ENCODE data around the gene RBMS1. TPM values are rescaled to one million over a fixed set of nuclear protein-coding genes. Genes with fewer than 3 reads are reported as not detected.
A peak's percentile ranks its signal among the peaks of the same experiment; 100 is the strongest.

Gene RBMS1
- total and polyA plus RNA-seq, 2 of the 13 experiments (the other 11 are each of a cell fraction or from before 2014, with no cell fraction given) = 55.5 to 110 TPM

DNA sequence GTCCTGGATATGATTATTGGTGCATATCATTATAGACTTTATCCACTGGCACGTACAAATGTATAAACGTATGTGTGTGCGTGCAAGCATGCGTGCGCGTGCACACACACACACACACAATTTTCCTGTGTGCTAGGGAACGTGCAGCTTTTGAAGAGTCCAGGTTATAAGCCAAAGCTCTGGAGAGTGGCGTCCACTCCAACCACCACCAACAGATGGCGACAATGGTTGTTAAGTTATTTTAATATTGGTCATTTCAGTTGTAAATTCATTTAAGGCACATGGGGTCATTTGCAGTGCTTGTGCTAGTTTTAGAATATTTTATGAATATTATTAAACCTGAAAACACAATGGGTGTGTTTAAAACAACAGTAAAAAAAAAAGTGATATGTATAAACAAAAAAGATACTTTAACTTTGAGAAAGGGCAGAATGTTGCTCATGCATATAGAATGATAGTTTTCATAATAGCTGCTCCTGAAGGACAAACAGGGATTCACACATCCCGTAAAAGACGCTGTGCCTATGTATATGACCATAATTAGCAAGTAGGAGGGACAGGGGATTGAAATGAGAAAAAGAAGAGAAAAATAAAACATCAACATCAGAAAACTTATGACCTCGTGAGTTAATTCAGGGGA, 169.3 kb downstream of the RBMS1 start (continued):
- TF ChIP-seq, protein P1, sequence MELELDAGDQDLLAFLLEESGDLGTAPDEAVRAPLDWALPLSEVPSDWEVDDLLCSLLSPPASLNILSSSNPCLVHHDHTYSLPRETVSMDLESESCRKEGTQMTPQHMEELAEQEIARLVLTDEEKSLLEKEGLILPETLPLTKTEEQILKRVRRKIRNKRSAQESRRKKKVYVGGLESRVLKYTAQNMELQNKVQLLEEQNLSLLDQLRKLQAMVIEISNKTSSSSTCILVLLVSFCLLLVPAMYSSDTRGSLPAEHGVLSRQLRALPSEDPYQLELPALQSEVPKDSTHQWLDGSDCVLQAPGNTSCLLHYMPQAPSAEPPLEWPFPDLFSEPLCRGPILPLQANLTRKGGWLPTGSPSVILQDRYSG (CRISPR knock-in tag; IDR thresholded peaks at IDR 0.05) = no peak
- no peak for TF ChIP-seq TOE1 (CRISPR knock-in tag; IDR thresholded peaks at IDR 0.05)
- TF ChIP-seq, protein P2, sequence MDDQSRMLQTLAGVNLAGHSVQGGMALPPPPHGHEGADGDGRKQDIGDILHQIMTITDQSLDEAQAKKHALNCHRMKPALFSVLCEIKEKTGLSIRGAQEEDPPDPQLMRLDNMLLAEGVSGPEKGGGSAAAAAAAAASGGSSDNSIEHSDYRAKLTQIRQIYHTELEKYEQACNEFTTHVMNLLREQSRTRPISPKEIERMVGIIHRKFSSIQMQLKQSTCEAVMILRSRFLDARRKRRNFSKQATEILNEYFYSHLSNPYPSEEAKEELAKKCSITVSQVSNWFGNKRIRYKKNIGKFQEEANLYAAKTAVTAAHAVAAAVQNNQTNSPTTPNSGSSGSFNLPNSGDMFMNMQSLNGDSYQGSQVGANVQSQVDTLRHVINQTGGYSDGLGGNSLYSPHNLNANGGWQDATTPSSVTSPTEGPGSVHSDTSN (CRISPR knock-in tag; IDR thresholded peaks at IDR 0.05; ENCODE audit: borderline replicate concordance) = no peak
- TF ChIP-seq, protein P3, sequence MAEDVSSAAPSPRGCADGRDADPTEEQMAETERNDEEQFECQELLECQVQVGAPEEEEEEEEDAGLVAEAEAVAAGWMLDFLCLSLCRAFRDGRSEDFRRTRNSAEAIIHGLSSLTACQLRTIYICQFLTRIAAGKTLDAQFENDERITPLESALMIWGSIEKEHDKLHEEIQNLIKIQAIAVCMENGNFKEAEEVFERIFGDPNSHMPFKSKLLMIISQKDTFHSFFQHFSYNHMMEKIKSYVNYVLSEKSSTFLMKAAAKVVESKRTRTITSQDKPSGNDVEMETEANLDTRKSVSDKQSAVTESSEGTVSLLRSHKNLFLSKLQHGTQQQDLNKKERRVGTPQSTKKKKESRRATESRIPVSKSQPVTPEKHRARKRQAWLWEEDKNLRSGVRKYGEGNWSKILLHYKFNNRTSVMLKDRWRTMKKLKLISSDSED (CRISPR knock-in tag; IDR thresholded peaks at IDR 0.05) = no peak
- no peak for TF ChIP-seq GTF3A (CRISPR knock-in tag; conservative IDR thresholded peaks at IDR 0.05)
- TF ChIP-seq ZMYM4 (CRISPR knock-in tag; IDR thresholded peaks at IDR 0.05) = 0 out of 2 replicates have a peak, but pooled peaks have one; percentile 38
- no peak for TF ChIP-seq GATA4 (IDR thresholded peaks at IDR 0.05; ENCODE audit: borderline replicate concordance, low read depth)
- TF ChIP-seq ETV5 (CRISPR knock-in tag; IDR thresholded peaks at IDR 0.05; ENCODE audit: borderline replicate concordance) = no peak
- TF ChIP-seq ZNF24 (IDR thresholded peaks at IDR 0.05) = no peak
- TF ChIP-seq MTA1 (CRISPR knock-in tag; IDR thresholded peaks at IDR 0.05; ENCODE audit: borderline replicate concordance) = no peak
- peak; percentile 82 for TF ChIP-seq STAG1 (CRISPR knock-in tag; IDR thresholded peaks at IDR 0.05)
- TF ChIP-seq, protein P4, sequence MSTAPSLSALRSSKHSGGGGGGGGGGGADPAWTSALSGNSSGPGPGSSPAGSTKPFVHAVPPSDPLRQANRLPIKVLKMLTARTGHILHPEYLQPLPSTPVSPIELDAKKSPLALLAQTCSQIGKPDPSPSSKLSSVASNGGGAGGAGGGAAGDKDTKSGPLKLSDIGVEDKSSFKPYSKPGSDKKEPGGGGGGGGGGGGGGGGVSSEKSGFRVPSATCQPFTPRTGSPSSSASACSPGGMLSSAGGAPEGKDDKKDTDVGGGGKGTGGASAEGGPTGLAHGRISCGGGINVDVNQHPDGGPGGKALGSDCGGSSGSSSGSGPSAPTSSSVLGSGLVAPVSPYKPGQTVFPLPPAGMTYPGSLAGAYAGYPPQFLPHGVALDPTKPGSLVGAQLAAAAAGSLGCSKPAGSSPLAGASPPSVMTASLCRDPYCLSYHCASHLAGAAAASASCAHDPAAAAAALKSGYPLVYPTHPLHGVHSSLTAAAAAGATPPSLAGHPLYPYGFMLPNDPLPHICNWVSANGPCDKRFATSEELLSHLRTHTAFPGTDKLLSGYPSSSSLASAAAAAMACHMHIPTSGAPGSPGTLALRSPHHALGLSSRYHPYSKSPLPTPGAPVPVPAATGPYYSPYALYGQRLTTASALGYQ (CRISPR knock-in tag; IDR thresholded peaks at IDR 0.05) = no peak
- TF ChIP-seq, protein P5, sequence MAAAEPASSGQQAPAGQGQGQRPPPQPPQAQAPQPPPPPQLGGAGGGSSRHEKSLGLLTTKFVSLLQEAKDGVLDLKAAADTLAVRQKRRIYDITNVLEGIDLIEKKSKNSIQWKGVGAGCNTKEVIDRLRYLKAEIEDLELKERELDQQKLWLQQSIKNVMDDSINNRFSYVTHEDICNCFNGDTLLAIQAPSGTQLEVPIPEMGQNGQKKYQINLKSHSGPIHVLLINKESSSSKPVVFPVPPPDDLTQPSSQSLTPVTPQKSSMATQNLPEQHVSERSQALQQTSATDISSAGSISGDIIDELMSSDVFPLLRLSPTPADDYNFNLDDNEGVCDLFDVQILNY (CRISPR knock-in tag; conservative IDR thresholded peaks at IDR 0.05) = no peak
- TF ChIP-seq JDP2 (CRISPR knock-in tag; IDR thresholded peaks at IDR 0.05; ENCODE audit: borderline replicate concordance) = no peak
- no peak for TF ChIP-seq TARDBP (CRISPR knock-in tag; IDR thresholded peaks at IDR 0.05)
- TF ChIP-seq, protein P6, sequence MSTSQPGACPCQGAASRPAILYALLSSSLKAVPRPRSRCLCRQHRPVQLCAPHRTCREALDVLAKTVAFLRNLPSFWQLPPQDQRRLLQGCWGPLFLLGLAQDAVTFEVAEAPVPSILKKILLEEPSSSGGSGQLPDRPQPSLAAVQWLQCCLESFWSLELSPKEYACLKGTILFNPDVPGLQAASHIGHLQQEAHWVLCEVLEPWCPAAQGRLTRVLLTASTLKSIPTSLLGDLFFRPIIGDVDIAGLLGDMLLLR (CRISPR knock-in tag; IDR thresholded peaks at IDR 0.05) = no peak
- no peak for TF ChIP-seq ZBTB38 (CRISPR knock-in tag; IDR thresholded peaks at IDR 0.05)
- TF ChIP-seq ZNF317 (CRISPR knock-in tag; IDR thresholded peaks at IDR 0.05) = no peak
- TF ChIP-seq, protein P7, sequence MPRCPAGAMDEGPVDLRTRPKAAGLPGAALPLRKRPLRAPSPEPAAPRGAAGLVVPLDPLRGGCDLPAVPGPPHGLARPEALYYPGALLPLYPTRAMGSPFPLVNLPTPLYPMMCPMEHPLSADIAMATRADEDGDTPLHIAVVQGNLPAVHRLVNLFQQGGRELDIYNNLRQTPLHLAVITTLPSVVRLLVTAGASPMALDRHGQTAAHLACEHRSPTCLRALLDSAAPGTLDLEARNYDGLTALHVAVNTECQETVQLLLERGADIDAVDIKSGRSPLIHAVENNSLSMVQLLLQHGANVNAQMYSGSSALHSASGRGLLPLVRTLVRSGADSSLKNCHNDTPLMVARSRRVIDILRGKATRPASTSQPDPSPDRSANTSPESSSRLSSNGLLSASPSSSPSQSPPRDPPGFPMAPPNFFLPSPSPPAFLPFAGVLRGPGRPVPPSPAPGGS (CRISPR knock-in tag; IDR thresholded peaks at IDR 0.05) = no peak
- TF ChIP-seq ZNF460 (CRISPR knock-in tag; IDR thresholded peaks at IDR 0.05; ENCODE audit: borderline replicate concordance) = no peak
- no peak for TF ChIP-seq TGIF2 (CRISPR knock-in tag; IDR thresholded peaks at IDR 0.05)
- TF ChIP-seq SMC3 (IDR thresholded peaks at IDR 0.05; ENCODE audit: low read length) = peak; percentile 55; the same call in 1 of the 2 replicates
- no peak for TF ChIP-seq MIER3 (CRISPR knock-in tag; IDR thresholded peaks at IDR 0.05; ENCODE audit: borderline replicate concordance)

Measured in HepG2 (cell line).